Stimulated activated CD4-positive, alpha-beta T cell treated with anti-CD3 and anti-CD28 coated beads, TNF-alpha, amount 100 ng/mL, for 48 hours (primary cell): ENCODE data around the gene SERP2.

Source experiments
- DNase-seq, 3 donors: peaks; one replicate each; pipeline ENCODE4 v3.0.0-alpha.2; 2020; ENCODE audit warnings: low read depth in 3 of 3

Gene SERP2

DNA sequence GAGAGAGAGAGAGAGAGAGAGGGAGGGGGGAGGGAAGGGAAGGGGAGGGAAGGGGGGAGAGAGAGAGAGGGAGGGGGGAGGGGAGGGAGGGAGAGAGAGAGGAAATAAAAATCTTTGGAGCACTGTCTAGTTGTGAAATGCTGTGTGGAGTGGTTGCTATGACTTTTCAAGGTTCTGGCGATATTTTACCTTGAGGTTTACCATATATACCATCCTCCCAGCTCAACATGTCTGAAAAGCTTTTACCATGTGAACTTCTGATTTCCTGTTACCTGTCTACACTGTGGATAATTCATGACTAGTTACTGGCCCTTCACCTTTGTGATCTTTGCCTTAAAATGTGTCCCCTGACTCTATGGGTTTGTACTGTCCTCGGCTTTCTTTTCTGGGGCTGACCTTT lies 38.2 kb downstream of the SERP2 start:
- no peak for DNase-seq

GRCh38 chr13:44412346-44412935 lies 38.8 kb downstream of the SERP2 start:
- DNase-seq = no peak

DNA sequence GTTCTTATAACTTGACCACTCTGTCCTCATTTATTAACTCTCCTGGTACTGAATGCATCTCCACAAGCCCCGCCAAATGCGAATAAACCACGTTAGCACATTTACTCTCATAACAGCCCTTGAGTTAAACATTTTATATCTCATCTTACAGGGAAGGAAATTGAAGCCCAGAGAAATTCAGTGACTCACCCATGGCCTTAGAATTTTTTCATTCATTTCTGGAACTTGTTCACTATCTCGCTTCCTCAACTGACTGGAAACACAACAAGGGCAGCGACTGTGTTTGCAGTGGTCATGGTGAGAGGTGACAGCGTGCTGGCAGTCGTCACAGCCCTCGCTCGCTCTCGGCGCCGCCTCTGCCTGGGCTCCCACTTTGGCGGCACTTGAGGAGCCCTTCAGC lies 39.5 kb downstream of the SERP2 start:
- DNase-seq = no peak

GRCh38 chr13:44414716-44415115 lies 41.1 kb downstream of the SERP2 start:
- no peak for DNase-seq

DNA sequence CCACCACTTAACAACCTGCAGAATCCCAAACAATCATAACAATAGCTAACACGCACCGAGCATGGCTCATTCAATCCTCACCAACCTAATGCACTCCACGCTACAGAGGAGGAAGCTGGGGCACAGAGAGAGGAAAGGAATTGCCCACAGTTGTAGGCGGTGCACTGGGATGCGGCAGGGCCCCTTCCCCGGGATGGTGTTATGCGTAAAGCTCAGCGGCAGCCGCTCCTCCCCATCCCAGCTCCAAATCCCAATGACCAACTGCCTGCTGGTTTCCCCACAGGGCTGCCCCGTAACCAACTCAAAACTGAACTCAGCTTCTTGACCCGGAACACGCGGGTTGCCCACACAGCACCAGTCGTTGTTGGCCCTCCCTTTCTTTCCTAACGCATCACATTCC lies 42.2 kb downstream of the SERP2 start:
- no peak for DNase-seq

DNA sequence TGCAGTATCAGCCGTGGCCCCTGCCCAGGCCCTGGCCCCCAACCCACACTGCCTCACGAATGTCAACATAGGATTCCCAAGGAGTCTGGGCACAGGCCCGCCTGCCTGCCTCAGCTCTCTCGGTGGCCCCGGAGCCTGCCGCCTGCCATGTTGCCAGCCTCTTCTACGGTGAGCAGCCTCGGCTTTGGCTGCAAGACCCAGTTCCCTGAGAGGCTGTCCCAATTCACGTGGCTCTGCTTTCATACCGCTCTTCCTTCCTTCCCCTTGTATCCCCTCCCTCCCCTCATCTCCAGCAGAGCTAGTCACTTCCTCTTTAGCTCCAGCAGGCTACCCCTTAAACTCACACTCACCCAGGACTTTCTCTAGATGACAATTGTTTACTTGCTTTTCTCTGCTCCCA lies 42.7 kb downstream of the SERP2 start:
- no peak for DNase-seq

DNA sequence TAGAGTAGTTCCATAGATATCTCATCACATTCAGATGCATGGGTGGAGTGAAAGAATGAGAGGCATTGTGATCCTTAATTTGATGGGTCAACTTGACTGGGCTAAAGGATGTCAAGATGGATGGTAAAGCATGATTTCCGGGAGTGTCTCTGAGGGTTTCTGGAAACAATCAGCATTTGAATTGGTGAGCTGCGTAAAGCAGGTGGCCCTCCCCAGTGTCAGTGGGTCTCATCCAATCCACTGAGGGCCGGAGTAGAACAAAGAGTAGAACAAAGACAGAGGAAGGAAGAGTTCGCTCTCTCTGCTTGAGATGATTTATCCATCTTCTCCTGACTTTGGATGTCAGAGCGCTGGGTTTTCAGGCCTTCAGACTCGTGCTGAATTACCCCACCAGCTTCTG lies 43.1 kb downstream of the SERP2 start:
- no peak for DNase-seq

DNA sequence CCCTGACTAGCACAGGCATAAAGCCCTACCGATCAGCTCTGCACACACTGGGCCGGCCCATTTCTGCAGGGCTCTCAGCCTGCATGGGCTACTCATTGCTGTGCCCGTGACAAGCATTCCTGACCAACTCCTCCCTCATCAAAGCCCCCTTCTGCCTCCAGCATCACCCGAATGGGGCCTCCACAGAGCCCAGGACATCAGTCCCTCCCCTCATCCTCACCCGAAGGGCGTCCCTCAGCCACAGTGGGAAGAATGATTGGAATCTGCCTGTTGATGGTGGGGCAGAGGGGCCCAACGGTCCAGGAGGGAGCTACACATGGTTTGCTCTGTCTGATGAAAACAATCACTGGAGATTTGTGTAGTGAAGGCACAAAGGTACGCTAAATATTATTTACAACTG lies 43.8 kb downstream of the SERP2 start:
- DNase-seq = no peak

GRCh38 chr13:44417876-44418275 lies 44.3 kb downstream of the SERP2 start:
- DNase-seq = no peak

GRCh38 chr13:44420376-44421220 lies 47.0 kb downstream of the SERP2 start:
- no peak for DNase-seq

DNA sequence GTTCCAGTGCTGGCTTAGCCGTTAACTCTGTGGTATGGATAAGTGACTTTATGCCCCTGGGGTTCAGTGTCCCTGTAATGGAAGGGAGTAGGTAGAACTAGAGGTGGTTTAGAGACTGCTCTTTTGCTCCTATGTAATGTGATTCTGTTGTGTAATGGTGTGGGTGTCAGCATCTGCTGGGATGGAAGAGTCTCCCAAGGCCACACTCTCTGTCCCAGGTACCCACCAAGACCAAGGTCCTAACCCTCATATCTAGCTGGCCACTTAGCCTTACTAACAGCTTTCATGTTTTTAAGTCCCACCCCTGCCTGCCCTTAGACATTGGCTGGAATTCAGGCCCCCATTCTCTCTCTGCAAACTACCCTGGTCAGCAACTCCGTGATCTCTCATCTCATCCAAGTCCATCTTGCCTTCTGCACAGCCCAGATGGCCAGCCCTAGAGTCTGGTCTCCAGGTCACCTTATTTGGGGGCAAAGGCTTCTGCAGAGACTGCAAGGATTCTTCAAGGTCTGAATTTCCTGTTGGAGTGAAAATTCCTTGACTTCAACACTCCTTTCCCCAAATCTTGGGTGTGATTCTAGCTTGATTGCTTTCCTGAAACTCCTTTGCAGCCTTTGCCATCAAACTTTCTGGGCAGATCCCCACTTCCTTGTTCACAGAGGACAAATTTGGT lies 48.4 kb downstream of the SERP2 start:
- DNase-seq = no peak

DNA sequence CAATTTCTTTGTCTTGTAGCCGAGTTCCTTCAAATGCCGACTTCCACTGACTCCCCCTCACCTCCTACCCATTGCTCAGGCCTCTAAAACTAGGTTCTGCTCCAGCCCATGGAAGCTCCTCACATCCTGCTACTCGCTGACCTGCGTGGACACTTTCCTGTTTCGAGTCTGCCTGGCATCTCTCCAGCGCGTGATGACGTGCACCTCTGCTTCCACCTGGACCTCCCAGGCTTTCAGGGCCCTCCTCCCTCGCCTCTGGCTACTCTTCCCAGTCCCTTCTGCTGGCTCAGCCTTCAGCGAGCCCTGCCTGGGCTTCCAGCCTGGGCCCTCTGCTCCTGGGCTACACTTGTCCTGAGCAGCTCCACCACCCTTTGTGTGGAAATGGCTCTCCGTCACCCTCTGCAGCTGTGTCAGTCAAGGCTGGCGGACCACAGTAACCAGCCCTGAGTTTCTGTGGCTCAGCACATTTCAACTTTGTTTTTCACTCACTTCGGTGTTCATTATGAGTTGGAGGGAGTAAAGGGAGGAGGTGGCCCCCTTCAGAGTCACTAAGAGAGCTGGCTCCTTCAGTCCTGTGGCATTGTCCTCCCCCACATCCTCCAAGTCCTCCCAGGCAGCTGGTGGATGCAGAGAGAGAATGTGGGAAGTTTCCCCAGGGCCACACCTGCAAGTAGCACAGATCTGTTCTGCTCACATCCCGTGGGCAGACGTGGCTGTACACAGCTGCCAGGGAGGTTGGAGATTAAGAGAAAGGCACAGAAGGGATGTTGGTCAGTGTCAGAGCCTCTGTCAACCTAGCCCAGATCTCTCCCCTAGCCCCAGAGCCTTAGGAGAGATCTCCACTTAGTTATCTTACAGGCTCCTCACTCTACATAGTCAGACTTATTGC lies 49.4 kb downstream of the SERP2 start:
- DNase-seq = no peak

DNA sequence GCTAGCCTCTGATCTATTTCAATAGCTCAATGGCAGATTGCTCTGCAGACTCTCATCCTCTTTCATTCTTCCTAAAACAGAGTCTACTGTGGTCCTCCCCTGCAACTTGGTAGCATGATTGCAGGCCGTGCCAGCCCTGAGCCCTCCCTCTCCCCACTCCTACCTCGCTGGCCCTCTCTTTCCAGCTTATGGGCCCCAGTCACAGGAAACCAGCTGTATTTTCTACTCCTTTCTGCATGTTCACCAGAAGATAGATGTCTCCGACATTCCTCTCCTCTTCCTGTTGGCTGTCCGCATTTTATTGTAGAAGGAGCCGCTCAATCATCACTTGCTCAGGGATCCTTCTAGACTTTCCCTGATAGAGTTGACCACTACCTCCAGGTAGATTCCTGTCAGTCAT lies 50.2 kb downstream of the SERP2 start:
- no peak for DNase-seq

DNA sequence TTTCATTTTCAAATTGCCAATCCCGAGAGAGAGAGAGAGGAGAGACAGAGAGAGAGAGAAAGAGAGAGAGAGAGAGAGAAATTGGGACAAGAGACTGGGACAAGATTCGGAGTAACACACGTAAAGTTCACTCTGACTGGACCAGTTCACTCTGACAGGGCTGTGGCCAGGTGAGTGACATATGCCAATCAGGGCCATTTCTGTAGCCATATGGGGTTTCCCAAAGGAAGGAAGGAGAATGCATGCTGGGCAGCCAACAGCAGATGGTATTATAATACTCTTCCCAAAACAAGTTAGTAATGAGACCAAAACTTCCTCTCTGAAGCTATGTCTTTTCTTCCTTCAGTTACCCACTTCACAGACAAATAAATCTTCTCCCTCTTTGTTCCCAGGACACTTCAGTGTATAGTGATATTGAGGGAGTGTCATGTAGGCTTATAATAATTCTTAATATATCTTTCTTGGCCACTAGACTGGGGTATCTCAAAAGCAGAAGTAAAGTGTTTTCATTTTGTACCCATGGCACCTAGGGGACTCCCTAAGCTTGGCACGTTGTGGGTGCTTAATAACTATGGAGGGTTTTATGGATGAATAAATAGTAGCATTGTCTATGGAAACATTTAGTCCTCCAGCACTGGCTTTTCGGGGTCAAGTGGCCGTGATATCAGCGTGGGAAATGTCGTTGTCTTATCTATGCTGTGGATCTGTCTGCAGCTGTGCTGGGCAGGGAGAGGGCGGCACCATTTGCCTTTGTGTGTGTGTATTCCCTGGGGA lies 51.6 kb downstream of the SERP2 start:
- no peak for DNase-seq

- no peak for DNase-seq
These were observed 52.1 kb downstream of the SERP2 start for GRCh38 chr13:44425815-44426078.

DNA sequence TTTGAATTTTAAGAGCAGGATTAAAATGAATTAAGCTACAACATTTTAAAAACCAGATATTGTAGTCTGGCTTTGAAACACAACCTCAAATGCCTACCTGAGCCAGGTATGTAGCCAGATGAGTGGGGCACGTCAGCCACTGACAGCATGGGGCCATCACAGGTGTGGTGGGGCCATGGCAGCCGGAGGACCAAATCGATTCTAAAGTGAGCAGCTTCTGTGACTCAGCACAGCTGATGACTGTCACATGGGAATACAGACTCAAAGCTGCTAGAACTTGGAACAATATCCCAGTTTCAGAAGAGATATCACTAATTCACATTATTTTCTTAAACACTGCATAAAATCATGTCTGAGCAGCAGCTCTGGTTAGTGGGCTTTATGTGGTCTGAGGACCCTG lies 52.8 kb downstream of the SERP2 start:
- no peak for DNase-seq

GRCh38 chr13:44429311-44429710 lies 55.7 kb downstream of the SERP2 start:
- no peak for DNase-seq

GRCh38 chr13:44431150-44431549 lies 57.5 kb downstream of the SERP2 start:
- no peak for DNase-seq

- DNase-seq = no peak
These were observed 59.0 kb downstream of the SERP2 start for GRCh38 chr13:44432650-44433049.

GRCh38 chr13:44433863-44434765 lies 60.5 kb downstream of the SERP2 start:
- no peak for DNase-seq

GRCh38 chr13:44434766-44435141 lies 61.1 kb downstream of the SERP2 start:
- no peak for DNase-seq
